Upper lobe of left lung (tissue), 4 donors: ENCODE measurements around the gene DIAPH2.

Experiments used
- EP300 ChIP-seq, 4 donors: sonication (generic); formaldehyde crosslinking; IDR thresholded peaks; one replicate each; pipeline ENCODE4 v1.5.1; 2017; ENCODE audit warnings: antibody characterized with exemption in 4 of 4, control low read depth in 2 of 4
- POLR2A ChIP-seq, 4 donors: fragments of 450-650 bp; IDR thresholded peaks; one replicate each; pipeline ENCODE4 v1.5.1; 2016 to 2017; ENCODE audit warnings: antibody characterized with exemption in 4 of 4, mild to moderate bottlenecking in 2 of 4
- POLR2AphosphoS5 ChIP-seq, 2 donors: sonication (generic); formaldehyde crosslinking; IDR thresholded peaks; one replicate each; pipeline ENCODE4 v1.5.1; 2017; ENCODE audit warnings: antibody characterized with exemption in 2 of 2
- TF ChIP-seq, protein P1 (sequence below), 6 experiments: fragments of 450-650 bp in 4 of 6; fragments of 200-600 bp in 2 of 6; sonication (generic) in 2 of 6; IDR thresholded peaks; one replicate each; pipeline ENCODE4 v1.5.1; 2016 to 2019; ENCODE audit warnings: antibody characterized with exemption in 6 of 6

DNA sequence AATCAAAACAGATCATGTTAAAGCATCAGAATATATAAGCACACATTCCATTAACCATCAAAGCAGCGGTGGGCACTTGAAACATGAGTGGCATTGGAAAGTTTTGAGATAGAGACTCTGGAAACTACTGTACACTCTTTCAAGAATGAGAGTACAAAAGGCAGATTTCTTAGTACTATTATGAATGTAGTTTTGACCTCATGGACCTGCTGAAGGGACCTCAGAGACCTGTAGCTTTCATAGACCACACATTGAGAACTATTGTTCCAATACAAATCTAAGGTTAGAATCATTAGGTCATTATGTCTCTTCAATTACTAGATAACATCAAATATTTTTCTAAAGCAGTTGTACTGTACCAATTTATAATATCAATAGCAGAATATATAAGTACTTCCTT is 482.7 kb downstream of the DIAPH2 start:
- TF ChIP-seq, protein P1, sequence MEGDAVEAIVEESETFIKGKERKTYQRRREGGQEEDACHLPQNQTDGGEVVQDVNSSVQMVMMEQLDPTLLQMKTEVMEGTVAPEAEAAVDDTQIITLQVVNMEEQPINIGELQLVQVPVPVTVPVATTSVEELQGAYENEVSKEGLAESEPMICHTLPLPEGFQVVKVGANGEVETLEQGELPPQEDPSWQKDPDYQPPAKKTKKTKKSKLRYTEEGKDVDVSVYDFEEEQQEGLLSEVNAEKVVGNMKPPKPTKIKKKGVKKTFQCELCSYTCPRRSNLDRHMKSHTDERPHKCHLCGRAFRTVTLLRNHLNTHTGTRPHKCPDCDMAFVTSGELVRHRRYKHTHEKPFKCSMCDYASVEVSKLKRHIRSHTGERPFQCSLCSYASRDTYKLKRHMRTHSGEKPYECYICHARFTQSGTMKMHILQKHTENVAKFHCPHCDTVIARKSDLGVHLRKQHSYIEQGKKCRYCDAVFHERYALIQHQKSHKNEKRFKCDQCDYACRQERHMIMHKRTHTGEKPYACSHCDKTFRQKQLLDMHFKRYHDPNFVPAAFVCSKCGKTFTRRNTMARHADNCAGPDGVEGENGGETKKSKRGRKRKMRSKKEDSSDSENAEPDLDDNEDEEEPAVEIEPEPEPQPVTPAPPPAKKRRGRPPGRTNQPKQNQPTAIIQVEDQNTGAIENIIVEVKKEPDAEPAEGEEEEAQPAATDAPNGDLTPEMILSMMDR (IDR thresholded peaks at IDR 0.05): no peak
- TF ChIP-seq POLR2AphosphoS5 (IDR thresholded peaks at IDR 0.05): no peak
- TF ChIP-seq EP300 (IDR thresholded peaks at IDR 0.05): no peak
- no peak for TF ChIP-seq POLR2A (IDR thresholded peaks at IDR 0.05)
